ENCODE data around the gene ELAVL3.
"Not testable (repeated sequence)": the region's sequence is repeated elsewhere in the genome, so short reads cannot be mapped to it uniquely, and the experiment has no call there.

ELAVL3 gene

DNA sequence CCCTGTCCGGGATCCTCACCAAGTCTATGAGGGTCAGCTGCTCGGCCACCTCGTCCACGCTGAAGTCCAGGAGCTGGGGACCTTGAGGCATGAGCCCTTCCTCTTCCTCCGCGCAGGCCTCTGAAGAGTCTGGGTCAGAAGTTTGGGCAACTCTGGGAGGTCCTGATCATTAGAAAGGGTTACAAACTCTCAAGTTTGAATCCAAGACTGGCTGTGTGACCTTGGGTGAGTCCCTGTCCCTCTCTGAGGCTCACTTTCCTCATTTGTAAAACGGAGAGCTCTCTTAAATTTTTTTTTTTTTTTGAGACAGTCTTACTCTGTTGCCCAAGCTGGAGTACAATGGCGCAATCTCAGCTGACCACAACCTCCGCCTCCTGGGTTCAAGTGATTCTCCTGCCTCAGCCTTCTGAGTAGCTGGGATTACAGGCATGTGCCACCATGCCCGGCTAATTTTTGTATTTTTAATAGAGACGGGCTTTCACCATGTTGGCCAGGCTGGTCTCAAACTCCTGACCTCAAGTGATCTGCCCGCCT lies 74.1 kb downstream of the ELAVL3 start:
- not testable (repeated sequence) for DNase-seq (ENCODE audit: low read depth in 2 of 2)

DNA sequence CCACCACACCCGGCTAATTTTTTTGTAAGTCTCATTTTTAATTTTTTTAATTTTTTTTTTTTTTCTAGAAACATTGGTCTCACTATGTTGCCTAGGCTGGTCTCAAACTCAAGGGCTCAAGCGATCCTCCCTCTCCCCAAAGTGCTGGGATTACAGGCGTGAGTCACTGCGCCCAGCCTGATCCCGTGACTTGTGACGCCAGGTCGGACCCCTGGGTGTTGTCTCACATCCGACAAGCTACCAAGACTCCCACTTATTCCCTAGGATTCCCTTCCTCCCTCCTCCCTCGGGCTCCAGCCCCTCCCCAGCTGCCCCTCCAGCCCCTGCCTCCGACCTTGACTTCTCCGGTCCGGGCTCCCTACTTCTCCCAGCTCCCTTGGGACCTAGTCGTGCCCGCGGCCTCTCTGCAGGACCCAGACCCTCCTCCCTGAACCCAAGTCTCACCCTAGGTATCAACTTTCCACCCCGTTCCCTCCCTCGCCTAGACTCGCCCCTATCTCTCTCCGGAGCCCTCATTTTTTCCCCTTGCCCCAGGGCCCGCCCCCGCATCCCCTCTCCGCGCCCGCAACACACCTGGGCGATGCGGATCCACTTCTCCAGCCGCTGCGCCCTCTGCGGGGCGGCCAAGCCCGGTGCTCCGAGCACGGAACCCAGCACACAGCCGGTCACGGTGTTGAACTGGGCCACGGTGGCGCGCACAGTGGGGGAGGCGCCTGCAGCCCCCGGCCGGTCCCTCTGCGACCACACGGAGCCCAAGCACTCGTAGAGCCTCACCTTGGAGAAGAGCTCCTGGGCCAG lies 74.8 kb downstream of the ELAVL3 start:
- DNase-seq (ENCODE audit: low read depth in 2 of 2), result no peak

DNA sequence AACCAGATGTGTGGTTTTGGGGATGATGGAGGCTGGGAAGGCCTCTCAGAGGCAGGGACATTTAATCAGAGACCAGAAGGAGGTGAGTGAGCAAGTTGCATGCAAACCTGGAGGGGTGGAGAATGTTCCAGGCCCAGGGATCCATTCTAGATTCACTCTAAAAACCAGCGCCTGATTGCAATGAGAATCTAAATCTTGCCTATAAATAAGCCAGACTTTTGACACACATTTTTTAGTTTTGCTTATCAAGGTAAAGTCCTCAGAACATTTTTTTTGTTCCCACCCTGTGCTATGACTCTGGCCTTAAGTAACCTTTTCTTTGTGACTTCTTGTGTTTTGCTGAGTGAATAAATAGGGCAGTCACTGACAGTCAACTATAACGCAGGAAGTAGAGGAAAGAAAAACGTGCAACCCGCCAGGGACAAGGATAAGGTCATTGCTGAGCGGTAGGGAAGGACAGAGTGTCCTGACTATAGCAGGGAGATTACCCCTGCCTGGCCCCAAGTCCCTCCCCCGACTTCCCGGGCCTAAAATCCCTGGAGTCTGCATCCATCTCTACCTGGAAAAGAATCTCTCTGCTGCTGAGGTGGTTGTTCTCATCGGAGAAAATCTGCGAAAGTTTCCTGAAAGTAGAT lies 76.1 kb downstream of the ELAVL3 start:
- no peak for DNase-seq (ENCODE audit: low read depth in 2 of 2)

DNA sequence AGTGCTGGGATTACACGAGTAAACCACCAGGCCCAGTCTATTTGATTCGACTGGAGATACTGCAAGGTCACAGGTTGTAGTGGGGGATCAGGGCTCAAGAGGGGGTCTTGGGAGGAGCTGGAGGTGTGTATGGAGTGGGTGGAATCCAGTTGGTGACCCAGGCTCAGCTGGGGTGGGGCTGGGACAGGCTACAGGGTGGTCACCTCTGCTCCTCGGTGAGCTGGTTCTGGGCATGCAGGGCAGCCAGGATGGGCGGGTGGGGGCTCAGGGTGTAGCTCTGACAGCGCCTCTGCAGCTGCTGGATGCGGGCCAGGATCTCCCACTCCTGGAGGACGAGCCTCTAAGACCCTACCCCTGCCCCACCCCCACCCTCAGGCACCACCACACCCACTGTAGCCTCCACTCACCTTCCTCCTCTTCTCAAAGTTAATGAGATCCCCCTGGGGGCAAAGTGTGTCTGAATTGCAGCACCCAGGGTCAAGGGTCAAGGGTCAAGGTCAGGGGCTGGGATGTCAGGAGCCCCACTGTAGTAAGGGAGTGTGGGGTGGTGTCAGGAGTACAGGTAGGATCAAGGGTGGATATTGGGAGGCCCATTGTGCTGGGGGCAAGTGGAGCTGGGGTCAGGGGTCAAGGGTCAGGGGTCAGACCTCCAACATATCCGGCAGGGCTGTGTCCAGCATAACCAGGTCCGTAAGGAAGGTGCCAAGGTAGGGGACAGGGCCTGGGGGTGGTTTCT lies 78.9 kb downstream of the ELAVL3 start:
- no peak for DNase-seq (ENCODE audit: low read depth in 2 of 2)

All from stimulated activated CD8-positive, alpha-beta memory T cell treated with anti-CD3 and anti-CD28 coated beads, Interleukin-15, amount 100 ng/mL, for 48 hours (primary cell).